DOHH2 (cell line): ENCODE results near the gene ENTPD1.

ENCODE experiments used
- EZH2phosphoT487 ChIP-seq: fragments of 200-600 bp; sonication (generic); IDR thresholded peaks from 2 replicates; pipeline ENCODE4 v1.6.1; 2017; ENCODE audit warnings: borderline replicate concordance, mild to moderate bottlenecking, antibody characterized with exemption, low read length, moderate library complexity, mixed read lengths
- TF ChIP-seq, protein P1 (sequence below): fragments of 200-600 bp; sonication (generic); IDR thresholded peaks from one replicate; pipeline ENCODE4 v1.5.1; 2014; ENCODE audit warnings: antibody characterized with exemption, mild to moderate bottlenecking, low read depth, low read length; ENCODE audit not compliant: poor library complexity, severe bottlenecking

DNA sequence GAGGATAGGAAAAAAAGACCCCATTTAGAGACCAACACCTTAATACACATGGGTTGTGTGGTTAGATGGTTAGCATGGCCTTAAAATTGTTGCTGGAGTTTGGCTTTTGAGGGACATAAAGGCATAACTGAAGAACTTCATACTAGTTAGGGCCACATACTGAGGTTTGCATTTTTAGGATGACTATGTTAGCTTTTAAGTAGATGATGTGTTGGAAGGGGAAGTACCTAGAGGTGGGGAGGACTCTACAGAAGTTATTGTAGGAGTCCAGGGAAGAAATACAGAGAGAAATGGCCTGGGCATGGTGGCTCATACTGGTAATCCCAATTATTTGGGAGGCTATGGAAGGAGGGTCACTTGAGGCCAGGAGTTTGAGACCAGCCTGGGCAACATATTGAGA lies 40.5 kb downstream of the ENTPD1 start:
- TF ChIP-seq, protein P1, sequence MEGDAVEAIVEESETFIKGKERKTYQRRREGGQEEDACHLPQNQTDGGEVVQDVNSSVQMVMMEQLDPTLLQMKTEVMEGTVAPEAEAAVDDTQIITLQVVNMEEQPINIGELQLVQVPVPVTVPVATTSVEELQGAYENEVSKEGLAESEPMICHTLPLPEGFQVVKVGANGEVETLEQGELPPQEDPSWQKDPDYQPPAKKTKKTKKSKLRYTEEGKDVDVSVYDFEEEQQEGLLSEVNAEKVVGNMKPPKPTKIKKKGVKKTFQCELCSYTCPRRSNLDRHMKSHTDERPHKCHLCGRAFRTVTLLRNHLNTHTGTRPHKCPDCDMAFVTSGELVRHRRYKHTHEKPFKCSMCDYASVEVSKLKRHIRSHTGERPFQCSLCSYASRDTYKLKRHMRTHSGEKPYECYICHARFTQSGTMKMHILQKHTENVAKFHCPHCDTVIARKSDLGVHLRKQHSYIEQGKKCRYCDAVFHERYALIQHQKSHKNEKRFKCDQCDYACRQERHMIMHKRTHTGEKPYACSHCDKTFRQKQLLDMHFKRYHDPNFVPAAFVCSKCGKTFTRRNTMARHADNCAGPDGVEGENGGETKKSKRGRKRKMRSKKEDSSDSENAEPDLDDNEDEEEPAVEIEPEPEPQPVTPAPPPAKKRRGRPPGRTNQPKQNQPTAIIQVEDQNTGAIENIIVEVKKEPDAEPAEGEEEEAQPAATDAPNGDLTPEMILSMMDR, result no peak
- no peak for TF ChIP-seq EZH2phosphoT487
